Endodermal cell (in vitro differentiated cells): Measurements from ENCODE around the gene SYT5. TPM values are rescaled to one million over a fixed set of nuclear protein-coding genes. Genes with fewer than 3 reads are reported as not detected.

ENCODE experiments used
- DNase-seq: peaks from one replicate; pipeline ENCODE4 v3.0.0-alpha.2; 2017
- H3K27ac ChIP-seq: 2 replicates; pipeline ENCODE4 v1.5.1; 2013; ENCODE audit warnings: mild to moderate bottlenecking, low read depth, low read length, moderate library complexity
- H3K27me3 ChIP-seq: 2 replicates; pipeline ENCODE4 v1.6.1; 2013; ENCODE audit warnings: mild to moderate bottlenecking, low read length, moderate library complexity; ENCODE audit not compliant: insufficient read depth, control insufficient read depth, poor library complexity, severe bottlenecking
- H3K36me3 ChIP-seq: 2 replicates; pipeline ENCODE4 v1.7.0; 2013; ENCODE audit warnings: mild to moderate bottlenecking, low read length, moderate library complexity; ENCODE audit not compliant: control insufficient read depth, insufficient read depth
- H3K4me1 ChIP-seq: one replicate; pipeline ENCODE4 v1.7.0; 2013; ENCODE audit warnings: low read length; ENCODE audit not compliant: control insufficient read depth, insufficient read depth
- H3K4me3 ChIP-seq: 2 replicates; pipeline ENCODE4 v1.5.1; 2013; ENCODE audit warnings: mild to moderate bottlenecking, low read length, moderate library complexity
- H3K9ac ChIP-seq: 2 replicates; pipeline ENCODE4 v1.6.1; 2013; ENCODE audit warnings: mild to moderate bottlenecking, low read length, moderate library complexity; ENCODE audit not compliant: poor library complexity, severe bottlenecking; ENCODE audit errors: extremely low read depth
- H3K9me3 ChIP-seq: 2 replicates; pipeline ENCODE4 v1.6.1; 2013; ENCODE audit warnings: mild to moderate bottlenecking, low read length, moderate library complexity; ENCODE audit not compliant: control insufficient read depth
- H3K27ac Mint-ChIP-seq: 2 replicates; pipeline ENCODE4 v1.8.0; 2020; ENCODE audit warnings: mixed read lengths
- H3K27me3 Mint-ChIP-seq: 2 replicates; pipeline ENCODE4 v1.8.0; 2021; ENCODE audit warnings: mild to moderate bottlenecking, mixed read lengths; ENCODE audit not compliant: insufficient read depth
- H3K36me3 Mint-ChIP-seq: 2 replicates; pipeline ENCODE4 v1.8.0; 2020; ENCODE audit warnings: low read depth, mixed read lengths
- H3K4me1 Mint-ChIP-seq: 2 replicates; pipeline ENCODE4 v1.8.0; 2020; ENCODE audit warnings: mixed read lengths
- H3K4me3 Mint-ChIP-seq: 2 replicates; pipeline ENCODE4 v1.8.0; 2020; ENCODE audit warnings: mild to moderate bottlenecking, moderate library complexity, mixed read lengths
- H3K9me3 Mint-ChIP-seq: 2 replicates; pipeline ENCODE4 v1.8.0; 2020; ENCODE audit warnings: mild to moderate bottlenecking, mixed read lengths
- WGBS, 2 experiments: methylation state at CpG; one replicate each; pipeline versions ENCODE4 v1.1.5 to v1.1.7; 2013; ENCODE audit warnings: missing lambda C conversion rate in 2 of 2, mixed read lengths in 1 of 2; ENCODE audit not compliant: insufficient coverage in 1 of 2, insufficient read length in 1 of 2; 5-methylcytosine and 5-hydroxymethylcytosine counted together
- total RNA-seq, 2 donors: library from RNA; stranded (reverse); fragmentation: NEBNext Ultra II Directional in 1 of 2; extraction: Animal tissue kit (Norgen Biotek cat#: 25700) in 1 of 2; gene quantifications; 2 replicates in 1 of 2; 3 replicates in 1 of 2; pipeline ENCODE4 v1.2.1, GENCODE V29; 2021
- TF ChIP-seq, protein P1 (sequence below): fragments of 200-600 bp; sonication (generic); conservative IDR thresholded peaks from 2 replicates; pipeline ENCODE4 v1.5.0; 2021; ENCODE audit warnings: antibody characterized with exemption, mild to moderate bottlenecking

The SYT5 gene
- total RNA-seq, 2 donors from 2014 or later = not detected

DNA sequence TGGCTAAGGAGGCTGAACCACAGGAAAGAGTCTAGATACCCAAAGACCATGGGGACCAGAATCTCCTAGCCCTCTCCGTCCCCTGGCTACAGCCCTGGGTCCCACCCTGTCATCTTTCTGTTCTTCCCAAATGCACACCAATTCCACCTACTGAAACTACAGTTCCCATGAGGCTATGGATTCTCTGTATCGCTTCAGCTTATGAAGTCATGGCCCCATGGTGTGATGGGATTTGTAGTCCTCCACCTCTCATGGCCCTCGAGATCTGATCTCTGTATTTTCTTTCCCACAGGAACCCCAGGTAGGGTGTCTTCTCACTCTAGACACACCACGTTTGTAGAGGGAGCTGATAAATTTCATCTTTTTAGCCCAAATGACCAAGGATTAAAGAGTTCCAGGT is 17.4 kb upstream of the SYT5 start:
- Mint-ChIP-seq H3K9me3 (no peaks in the 10 kb centered on the region), H3K4me3 (no peak overlapping the region), H3K27me3 (peaks cover 32% of the 10 kb centered on the region), H3K27ac (no peak overlapping the region), H3K36me3 (no peaks in the 10 kb centered on the region), H3K4me1 (no peaks in the 10 kb centered on the region)
- no peaks in the 10 kb centered on the region for H3K36me3 ChIP-seq
- H3K27me3 ChIP-seq = no peaks in the 10 kb centered on the region
- H3K4me3 ChIP-seq = no peak overlapping the region
- 74 to 80% methylated on average over 3 to 4 of the region's 4 CpGs for WGBS, 2 experiments
- DNase-seq = no peak
- H3K4me1 ChIP-seq = no peaks in the 10 kb centered on the region
- no peak overlapping the region for H3K27ac ChIP-seq
- TF ChIP-seq, protein P1, sequence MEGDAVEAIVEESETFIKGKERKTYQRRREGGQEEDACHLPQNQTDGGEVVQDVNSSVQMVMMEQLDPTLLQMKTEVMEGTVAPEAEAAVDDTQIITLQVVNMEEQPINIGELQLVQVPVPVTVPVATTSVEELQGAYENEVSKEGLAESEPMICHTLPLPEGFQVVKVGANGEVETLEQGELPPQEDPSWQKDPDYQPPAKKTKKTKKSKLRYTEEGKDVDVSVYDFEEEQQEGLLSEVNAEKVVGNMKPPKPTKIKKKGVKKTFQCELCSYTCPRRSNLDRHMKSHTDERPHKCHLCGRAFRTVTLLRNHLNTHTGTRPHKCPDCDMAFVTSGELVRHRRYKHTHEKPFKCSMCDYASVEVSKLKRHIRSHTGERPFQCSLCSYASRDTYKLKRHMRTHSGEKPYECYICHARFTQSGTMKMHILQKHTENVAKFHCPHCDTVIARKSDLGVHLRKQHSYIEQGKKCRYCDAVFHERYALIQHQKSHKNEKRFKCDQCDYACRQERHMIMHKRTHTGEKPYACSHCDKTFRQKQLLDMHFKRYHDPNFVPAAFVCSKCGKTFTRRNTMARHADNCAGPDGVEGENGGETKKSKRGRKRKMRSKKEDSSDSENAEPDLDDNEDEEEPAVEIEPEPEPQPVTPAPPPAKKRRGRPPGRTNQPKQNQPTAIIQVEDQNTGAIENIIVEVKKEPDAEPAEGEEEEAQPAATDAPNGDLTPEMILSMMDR = no peak
- no peak overlapping the region for H3K9ac ChIP-seq
- no peaks in the 10 kb centered on the region for H3K9me3 ChIP-seq

DNA sequence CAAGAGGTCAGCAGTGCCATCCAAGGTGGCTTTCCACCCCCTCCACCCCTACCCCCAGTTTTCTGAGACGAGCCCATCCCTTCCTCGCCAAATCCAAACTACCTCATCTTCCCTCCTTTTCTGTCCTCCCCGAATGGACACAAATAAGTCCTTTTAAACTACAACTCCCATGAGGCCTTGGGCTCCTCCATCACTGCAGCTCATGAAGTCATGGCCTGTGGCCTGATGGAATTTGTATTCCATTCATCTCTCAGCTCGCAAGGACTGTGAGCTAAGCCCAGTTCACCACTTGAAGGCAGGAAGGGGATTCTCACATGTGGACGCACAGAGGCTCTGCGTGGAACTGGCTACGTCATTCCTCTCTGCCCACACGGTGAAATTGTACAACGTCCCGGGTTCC is 16.7 kb upstream of the SYT5 start:
- H3K27ac Mint-ChIP-seq = no peak overlapping the region
- TF ChIP-seq, protein P1 = no peak
- H3K9me3 ChIP-seq = no peaks in the 10 kb centered on the region

DNA sequence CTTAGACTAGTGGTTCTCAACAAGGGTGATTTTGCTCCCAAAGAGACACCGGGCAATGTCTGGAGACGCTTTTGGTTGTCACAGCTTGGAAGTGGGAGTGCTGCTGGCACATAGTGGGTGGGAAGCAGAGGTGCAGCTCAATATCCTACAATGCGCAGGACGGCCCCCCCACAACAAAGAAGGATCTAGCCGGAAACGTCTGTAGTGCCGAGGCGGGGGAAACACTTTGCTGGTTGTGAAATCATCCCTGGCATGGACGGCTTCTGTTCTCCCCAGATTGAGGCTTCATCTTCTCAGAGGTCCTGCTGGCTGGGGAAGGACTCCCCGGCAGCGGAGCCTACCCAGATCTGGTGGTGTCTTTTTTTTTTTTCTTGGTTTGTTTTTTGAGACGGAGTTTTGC is 13.4 kb upstream of the SYT5 start:
- no peak for DNase-seq
- Histone ChIP-seq H3K27ac (no peak overlapping the region), H3K4me1 (no peaks in the 10 kb centered on the region), H3K4me3 (no peak overlapping the region), H3K9ac (no peak overlapping the region), H3K36me3 (no peaks in the 10 kb centered on the region), H3K27me3 (no peaks in the 10 kb centered on the region), H3K9me3 (no peaks in the 10 kb centered on the region)
- TF ChIP-seq, protein P1 = no peak
- Mint-ChIP-seq H3K36me3 (no peaks in the 10 kb centered on the region), H3K4me1 (no peaks in the 10 kb centered on the region), H3K27me3 (peaks cover 21% of the 10 kb centered on the region), H3K27ac (no peak overlapping the region), H3K9me3 (no peaks in the 10 kb centered on the region), H3K4me3 (no peak overlapping the region)
- 90 to 91% methylated on average over 10 to 12 of the region's 12 CpGs for WGBS, 2 experiments

More for the DNA sequence above, 16.7 kb upstream of the SYT5 start:
- Histone ChIP-seq H3K9ac (no peak overlapping the region), H3K36me3 (no peaks in the 10 kb centered on the region), H3K4me1 (no peaks in the 10 kb centered on the region), H3K4me3 (no peak overlapping the region), H3K27ac (no peak overlapping the region), H3K27me3 (no peaks in the 10 kb centered on the region)
- H3K36me3 Mint-ChIP-seq = no peaks in the 10 kb centered on the region
- peaks cover 28% of the 10 kb centered on the region for H3K27me3 Mint-ChIP-seq
- no peaks in the 10 kb centered on the region for H3K9me3 Mint-ChIP-seq
- no peak overlapping the region for H3K4me3 Mint-ChIP-seq
- WGBS, 2 experiments = 91% methylated on average over 7 to 10 of the region's 10 CpGs
- DNase-seq = no peak
- H3K4me1 Mint-ChIP-seq = no peaks in the 10 kb centered on the region
